Kasumi-1 (cell line): ENCODE measurements around the gene FOXD3.
"Not testable (repeated sequence)": the region's sequence is repeated elsewhere in the genome, so short reads cannot be mapped to it uniquely, and the experiment has no call there.

Source experiments
- DNase-seq, 2 experiments: peaks; one replicate each; lab custom pipeline; 2025; lab: John Stamatoyannopoulos, UW

The FOXD3 gene

GRCh38 chr1:63321066-63321784 lies 1.1 kb upstream of the FOXD3 start:
- DNase-seq = no peak

GRCh38 chr1:63321785-63322113 lies 618 bp upstream of the FOXD3 start:
- no peak for DNase-seq

- DNase-seq = peak in 1 of 2 experiments; percentile 15
Measured at GRCh38 chr1:63322944-63323864, 837 bp downstream of the FOXD3 start.

GRCh38 chr1:63323865-63324778 lies 1.8 kb downstream of the FOXD3 start:
- no peak for DNase-seq

GRCh38 chr1:63324779-63325119 lies 2.4 kb downstream of the FOXD3 start:
- no peak for DNase-seq

- no peak for DNase-seq
Measured at GRCh38 chr1:63325279-63325985, 3.1 kb downstream of the FOXD3 start.

- no peak for DNase-seq
Measured at GRCh38 chr1:63326106-63326472, 3.7 kb downstream of the FOXD3 start.

GRCh38 chr1:63326473-63327380 lies 4.4 kb downstream of the FOXD3 start:
- DNase-seq = no peak

- DNase-seq = peak; percentile 59 to 69
Measured at GRCh38 chr1:63327417-63328054, 5.2 kb downstream of the FOXD3 start.

- DNase-seq = no peak
Measured at GRCh38 chr1:63328122-63328521, 5.8 kb downstream of the FOXD3 start.

- DNase-seq = no peak
Measured at GRCh38 chr1:63328781-63329180, 6.4 kb downstream of the FOXD3 start.

GRCh38 chr1:63329621-63330330 lies 7.4 kb downstream of the FOXD3 start:
- no peak for DNase-seq

GRCh38 chr1:63330331-63330916 lies 8.1 kb downstream of the FOXD3 start:
- no peak for DNase-seq

- DNase-seq = no peak
Measured at GRCh38 chr1:63342402-63342801, 20.0 kb downstream of the FOXD3 start.

- no peak for DNase-seq
Measured at GRCh38 chr1:63343922-63344321, 21.6 kb downstream of the FOXD3 start.

GRCh38 chr1:63350320-63350719 lies 28.0 kb downstream of the FOXD3 start:
- DNase-seq = no peak

GRCh38 chr1:63352736-63353135 lies 30.4 kb downstream of the FOXD3 start:
- DNase-seq = no peak

- DNase-seq = not testable (repeated sequence)
Measured at GRCh38 chr1:63356234-63356633, 33.9 kb downstream of the FOXD3 start.

GRCh38 chr1:63359561-63359960 lies 37.2 kb downstream of the FOXD3 start:
- DNase-seq = no peak
